ENCODE data around the gene HNMT.

HNMT gene

GRCh38 chr2:137961602-137962001 is 2.7 kb upstream of the HNMT start:
- DNase-seq (ENCODE audit: low spot score), result no peak
- no peak for TF ChIP-seq CTCF (IDR thresholded peaks at IDR 0.05; ENCODE audit: borderline replicate concordance, control extremely low read depth, extremely low read depth, insufficient read depth, missing control alignments)
- in situ Hi-C loops (cut with MboI; ENCODE audit: low sequenced_read_pairs, unreplicated experiment), result no loop called here

GRCh38 chr2:137963535-137964065 is 673 bp upstream of the HNMT start:
- DNase-seq (ENCODE audit: low spot score), result no peak
- in situ Hi-C loops (cut with MboI; ENCODE audit: low sequenced_read_pairs, unreplicated experiment), result no loop called here
- TF ChIP-seq CTCF (IDR thresholded peaks at IDR 0.05; ENCODE audit: borderline replicate concordance, control extremely low read depth, extremely low read depth, insufficient read depth, missing control alignments), result no peak

GRCh38 chr2:137964859-137965459 is 686 bp downstream of the HNMT start:
- in situ Hi-C loops (cut with MboI; ENCODE audit: low sequenced_read_pairs, unreplicated experiment), result no loop called here
- TF ChIP-seq CTCF (IDR thresholded peaks at IDR 0.05; ENCODE audit: borderline replicate concordance, control extremely low read depth, extremely low read depth, insufficient read depth, missing control alignments), result no peak
- no peak for DNase-seq (ENCODE audit: low spot score)

- DNase-seq (ENCODE audit: low spot score), result no peak
- no peak for TF ChIP-seq CTCF (IDR thresholded peaks at IDR 0.05; ENCODE audit: borderline replicate concordance, control extremely low read depth, extremely low read depth, insufficient read depth, missing control alignments)
- in situ Hi-C loops (cut with MboI; ENCODE audit: low sequenced_read_pairs, unreplicated experiment), result no loop called here
Observed at GRCh38 chr2:137966043-137966442, 1.8 kb downstream of the HNMT start.

GRCh38 chr2:137967042-137967441 is 2.8 kb downstream of the HNMT start:
- DNase-seq (ENCODE audit: low spot score), result no peak
- TF ChIP-seq CTCF (IDR thresholded peaks at IDR 0.05; ENCODE audit: borderline replicate concordance, control extremely low read depth, extremely low read depth, insufficient read depth, missing control alignments), result no peak
- in situ Hi-C loops (cut with MboI; ENCODE audit: low sequenced_read_pairs, unreplicated experiment), result no loop called here

- in situ Hi-C loops (cut with MboI; ENCODE audit: low sequenced_read_pairs, unreplicated experiment), result no loop called here
- no peak for DNase-seq (ENCODE audit: low spot score)
- TF ChIP-seq CTCF (IDR thresholded peaks at IDR 0.05; ENCODE audit: borderline replicate concordance, control extremely low read depth, extremely low read depth, insufficient read depth, missing control alignments), result no peak
Observed at GRCh38 chr2:137968477-137969417, 4.5 kb downstream of the HNMT start.

Measured in GM13976 (cell line).